ENCODE measurements around the gene ZNF385B.
"Not testable (repeated sequence)": the region's sequence is repeated elsewhere in the genome, so short reads cannot be mapped to it uniquely, and the experiment has no call there.

ZNF385B gene

DNA sequence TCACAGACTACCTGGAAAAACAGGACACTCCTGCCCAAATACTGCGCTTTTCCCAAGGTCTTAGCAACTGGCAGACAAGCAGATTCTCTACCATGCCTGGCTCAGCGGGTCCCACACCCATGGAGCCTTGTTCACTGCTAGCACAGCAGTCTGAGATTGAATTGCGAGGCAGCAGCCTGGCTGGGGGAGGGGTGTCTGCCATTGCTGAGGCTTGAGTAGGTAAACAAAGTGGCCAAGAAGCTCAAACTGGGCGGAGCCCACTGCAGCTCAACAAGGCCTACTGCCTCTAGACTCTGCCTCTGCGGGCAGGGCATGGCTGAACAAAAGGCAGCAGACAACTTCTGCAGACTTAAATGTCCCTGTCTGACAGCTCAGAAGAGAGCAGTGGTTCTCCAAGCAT lies 231.6 kb downstream of the ZNF385B start:
- not testable (repeated sequence) for DNase-seq (ENCODE audit: low spot score)

DNA sequence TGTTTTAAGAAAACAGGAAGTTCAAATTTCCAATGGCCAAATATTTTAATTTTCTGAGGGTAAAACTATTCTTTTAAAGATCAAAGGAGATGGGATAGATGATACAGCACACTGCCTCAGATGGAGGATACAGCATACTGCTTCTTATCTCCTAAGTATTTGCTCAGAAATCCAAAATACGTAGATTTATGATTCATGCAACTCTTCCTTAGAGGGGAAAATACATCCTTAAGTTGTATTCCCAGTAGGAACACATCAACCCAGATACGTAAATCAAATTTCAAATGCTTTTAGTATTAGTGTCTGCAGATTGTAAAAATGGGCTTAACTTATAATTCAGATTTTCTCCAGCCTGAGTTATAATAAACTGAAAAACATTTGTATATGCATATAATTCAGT lies 235.2 kb downstream of the ZNF385B start:
- no peak for DNase-seq (ENCODE audit: low spot score)

DNA sequence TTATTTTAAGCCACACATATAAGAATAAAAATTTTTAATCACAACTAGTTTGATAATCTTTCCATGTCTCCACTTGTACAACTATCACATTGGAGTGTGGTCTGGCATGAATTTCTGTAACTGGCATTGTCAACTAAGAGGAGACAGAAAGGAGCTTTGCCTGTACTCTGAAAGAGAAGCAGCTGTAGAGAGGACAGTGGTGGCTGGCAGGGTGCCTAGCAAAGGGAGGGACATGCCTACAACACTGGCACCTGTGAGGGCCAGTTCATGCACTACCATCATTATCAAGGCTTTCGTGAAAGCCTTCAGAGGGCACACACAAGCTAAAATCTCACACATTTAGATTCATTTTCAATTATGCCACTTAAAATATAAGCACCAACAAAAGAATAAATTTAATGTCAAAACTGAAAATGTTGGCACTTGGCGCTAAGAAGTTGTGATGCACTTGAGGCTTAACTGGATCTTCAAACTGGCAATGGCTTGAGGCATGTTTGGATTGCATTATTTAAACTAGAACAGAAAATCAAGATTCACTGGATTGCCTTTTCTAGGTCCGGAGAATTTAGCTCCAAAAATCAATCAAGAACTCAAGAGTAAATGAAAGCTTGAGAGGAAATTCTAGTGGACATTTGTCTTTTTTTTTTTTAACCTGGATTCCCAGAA lies 238.6 kb downstream of the ZNF385B start:
- no peak for DNase-seq (ENCODE audit: low spot score)

DNA sequence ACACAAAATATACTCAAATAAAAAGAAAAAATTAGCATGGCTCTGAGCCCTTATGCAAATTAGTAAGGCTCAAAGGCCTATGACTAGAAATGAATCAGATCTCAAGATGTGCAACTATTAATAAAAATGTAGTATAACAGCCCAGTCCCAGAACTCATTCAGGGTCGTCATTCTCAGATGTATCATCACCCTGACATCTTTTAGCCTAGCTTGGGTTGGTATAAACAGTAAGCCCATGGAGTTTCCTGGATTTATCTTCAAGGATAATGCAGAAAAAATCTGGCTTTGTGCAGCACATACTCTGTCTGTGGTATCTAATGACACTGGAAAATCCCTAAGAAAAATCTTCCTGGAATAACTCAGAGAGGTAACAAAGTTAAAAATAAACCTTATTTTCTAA lies 239.3 kb downstream of the ZNF385B start:
- DNase-seq (ENCODE audit: low spot score) = peak; percentile 6

DNA sequence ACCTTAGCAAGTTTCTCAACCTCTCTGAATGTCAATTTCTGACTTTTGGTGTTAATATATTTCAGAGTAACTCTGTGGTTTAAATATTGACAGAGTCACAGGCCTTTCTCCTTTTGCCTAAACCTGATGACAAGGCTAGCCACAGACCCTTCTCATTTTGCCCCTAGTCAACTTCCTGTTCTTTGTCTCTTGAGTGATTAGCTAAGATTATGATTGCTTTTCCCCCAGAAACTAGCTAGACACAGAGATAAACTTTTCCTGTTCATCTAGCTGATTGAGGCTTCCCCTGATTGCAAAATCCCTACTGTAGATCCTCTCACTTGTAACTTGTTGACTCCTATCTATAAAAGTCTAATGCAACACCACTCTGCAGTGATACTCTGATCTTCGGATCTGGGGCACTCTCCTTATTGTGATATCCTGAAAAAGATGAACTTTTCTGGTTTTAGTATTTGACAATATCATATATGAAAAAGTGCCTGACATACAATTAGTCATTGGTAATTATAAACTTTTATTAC lies 241.4 kb downstream of the ZNF385B start:
- no peak for DNase-seq (ENCODE audit: low spot score)

DNA sequence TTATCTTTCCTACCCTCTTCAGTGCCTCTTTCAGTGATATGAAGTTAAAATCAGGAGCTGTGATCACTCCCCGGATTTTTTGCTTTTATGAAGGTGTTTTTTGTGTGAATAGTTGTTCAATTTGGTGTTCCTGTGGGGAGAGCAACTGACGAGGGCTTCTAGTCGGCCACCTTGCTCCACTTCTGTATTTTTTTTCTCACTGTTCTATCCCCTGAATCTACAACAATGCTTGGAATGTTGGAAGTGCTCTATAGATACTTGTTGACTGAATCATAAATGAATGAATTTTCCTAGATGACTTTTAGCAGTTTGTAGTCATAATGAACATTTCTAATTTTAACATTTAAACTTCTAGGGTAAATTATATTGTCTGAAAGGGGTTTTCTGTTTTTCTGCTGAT lies 247.3 kb downstream of the ZNF385B start:
- DNase-seq (ENCODE audit: low spot score) = no peak

DNA sequence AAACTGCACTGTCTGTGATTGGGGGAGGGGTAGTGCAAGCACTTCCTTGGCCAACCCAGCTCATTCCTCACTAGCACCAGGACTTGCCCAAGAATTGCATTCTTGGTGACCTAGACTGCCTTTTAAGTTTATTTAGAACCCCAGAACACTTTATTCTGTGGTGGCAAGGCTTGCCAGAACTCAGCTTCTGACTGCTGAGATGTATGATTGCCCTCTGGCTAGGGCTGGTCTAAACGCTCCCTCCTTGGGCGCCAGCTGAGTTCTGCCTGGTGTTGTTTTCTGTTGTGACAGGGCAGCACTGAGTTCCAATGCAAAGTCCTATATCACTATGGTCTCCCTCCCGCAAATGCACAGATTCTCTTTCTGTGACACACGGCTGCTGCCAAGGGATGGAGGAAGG lies 247.7 kb downstream of the ZNF385B start:
- DNase-seq (ENCODE audit: low spot score) = no peak

DNA sequence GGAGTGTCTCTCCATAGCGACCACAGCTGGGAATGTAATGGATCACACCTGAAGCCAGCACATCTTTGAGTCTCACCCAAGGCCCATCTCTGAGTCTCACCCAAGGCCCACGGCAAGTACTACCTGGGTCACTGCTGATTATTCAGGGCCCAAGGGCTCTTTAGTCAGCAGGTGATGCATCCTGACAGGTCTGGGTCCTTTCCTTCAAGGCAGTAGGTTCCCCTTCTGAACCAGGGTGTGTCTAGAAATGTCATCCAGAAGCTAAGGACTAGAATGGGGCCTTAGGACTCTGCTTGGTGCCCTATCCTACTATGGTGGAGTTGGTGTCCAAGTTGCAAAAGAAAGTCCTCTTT lies 248.1 kb downstream of the ZNF385B start:
- DNase-seq (ENCODE audit: low spot score) = no peak

DNA sequence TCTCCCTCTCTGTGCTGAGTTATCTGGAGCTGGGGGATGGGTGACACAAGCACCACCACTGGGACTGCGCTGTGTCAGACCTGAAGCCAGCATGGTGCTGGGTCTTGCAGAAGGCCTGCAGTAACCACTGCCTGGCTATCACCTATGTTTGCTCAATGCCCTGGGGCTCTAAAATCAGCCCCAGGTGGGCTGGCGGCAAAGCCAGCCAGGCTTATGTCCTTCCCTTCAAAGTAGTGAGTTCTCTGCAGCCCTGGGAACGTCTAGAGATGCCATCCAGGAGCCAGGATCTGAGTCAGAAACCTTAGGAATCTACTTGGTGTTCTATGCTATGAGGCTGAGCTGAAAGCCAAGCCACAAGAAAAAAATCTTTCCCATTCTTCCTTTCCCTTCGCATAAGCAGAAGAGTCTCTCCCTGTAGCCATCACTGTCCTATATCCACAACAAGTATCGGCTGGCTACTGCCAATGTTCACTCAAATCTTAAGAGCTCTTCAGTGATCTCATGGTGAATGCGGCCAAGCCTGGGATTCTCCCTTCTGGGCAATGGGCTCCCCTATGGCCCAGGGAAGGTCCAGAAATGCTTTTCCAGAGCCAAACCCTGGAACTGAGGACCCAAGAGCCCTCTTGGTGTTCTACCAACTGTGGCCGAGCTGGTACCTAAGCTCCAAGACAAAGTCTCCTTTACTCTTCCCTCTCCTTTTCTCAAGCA lies 248.7 kb downstream of the ZNF385B start:
- DNase-seq (ENCODE audit: low spot score) = no peak

DNA sequence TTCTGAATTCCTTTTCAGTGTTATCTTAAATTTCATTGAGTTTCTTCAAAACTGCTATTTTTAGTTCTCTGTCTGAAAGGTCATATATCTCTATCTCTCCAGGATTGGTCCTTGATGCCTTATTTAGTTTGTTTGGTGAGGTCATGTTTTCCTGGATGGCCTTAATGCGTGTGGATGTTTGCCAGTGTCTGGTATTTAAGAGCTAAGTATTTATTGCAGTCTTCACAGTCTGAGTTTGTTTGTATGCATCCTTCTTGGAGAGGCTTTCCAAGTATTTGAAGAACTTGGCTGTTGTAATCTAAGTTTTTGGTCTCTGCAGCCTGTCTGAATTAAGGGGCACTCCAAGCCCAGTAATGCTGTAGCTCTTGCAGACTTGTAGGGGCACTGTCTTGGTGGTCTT lies 249.3 kb downstream of the ZNF385B start:
- no peak for DNase-seq (ENCODE audit: low spot score)

DNA sequence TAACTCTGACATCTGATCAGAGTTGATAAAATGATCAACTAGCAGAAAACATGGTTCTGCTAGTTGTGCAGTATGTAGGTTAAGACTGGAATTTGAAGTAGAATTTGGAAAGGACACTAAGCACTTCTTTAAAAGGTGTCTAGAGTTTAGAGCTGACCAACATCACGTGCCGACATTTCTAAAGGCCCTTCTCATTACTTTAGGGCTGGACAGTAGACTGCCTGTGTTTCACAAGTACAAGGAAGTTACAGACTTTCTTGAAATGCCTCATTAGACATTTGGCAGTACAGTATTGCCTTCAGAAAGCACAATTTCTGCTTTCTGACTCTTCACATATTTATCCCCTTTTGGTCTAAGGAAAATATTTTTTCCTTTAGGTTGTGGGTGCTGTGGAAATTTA lies 255.3 kb downstream of the ZNF385B start:
- DNase-seq (ENCODE audit: low spot score) = no peak

DNA sequence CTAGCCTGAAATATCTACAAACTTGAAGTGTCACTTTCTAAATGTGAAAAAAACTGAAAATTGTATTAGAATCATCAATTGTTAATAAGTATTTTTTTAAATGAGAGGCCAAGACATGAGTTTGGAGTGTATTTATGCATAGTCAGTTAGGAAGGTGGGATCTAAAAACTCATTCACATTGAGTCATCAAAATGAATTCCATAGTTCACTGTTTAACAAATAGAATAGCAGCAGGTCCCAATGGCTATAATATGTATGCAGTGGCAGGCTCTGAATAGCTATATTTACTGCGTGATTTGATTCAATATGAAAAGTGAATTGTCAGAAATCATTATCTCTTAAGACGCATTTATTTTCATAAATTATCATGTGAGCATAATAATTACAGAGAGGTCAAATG lies 256.1 kb downstream of the ZNF385B start:
- no peak for DNase-seq (ENCODE audit: low spot score)

DNA sequence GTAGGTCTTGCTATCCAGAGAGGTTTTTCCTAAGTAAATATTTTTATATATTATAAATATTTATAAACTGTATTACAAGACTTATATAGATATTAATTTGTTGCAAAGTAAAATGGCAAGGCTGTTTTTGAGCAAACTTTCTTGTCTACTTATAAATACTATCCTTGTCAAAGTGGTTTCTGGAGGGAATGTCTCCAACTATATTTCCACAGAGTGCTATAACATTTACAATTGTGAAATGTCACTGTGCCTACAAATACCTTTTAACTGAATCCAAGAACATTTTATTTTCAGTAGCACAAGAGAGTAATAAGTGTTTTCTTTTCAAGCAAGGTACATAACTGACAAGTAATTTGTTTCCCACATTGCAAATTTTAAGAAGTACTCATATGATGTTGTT lies 256.8 kb downstream of the ZNF385B start:
- DNase-seq (ENCODE audit: low spot score) = no peak

DNA sequence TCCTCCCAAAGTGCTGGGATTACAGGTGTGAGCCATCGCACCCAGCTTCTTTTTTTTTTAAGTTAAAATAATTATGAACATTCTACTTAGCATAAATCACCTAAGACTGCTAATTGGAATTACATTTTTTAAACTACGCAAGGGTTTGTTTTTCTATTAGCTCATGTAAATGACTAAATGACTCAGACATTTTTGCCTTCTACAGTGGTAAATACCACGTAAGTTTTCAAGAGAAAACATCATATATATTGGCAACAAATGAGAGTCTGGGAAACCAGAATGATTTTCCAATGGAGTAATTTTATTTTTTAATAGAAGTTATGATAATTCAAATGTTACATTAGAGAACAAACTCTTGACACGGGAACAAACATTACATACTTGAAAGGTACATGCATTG lies 259.0 kb downstream of the ZNF385B start:
- DNase-seq (ENCODE audit: low spot score) = no peak

DNA sequence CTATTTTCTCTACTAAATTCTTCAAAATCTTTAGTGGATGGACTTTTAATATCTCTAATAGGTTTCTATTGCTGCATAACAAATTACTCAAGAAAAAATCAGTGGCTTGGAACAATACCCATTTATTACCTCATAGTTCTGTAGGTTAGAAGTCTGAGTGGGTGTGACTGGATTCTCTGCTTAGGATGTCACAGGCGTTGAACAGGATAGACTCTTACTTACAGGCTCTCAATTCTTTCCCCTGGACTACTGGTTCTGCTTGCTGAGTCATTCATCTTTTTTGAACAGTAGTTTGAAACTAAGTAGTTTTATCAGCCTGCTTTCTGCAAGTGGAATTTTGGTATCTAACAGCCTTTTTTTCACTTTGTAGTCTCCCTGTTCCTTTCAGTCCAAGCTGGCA lies 265.4 kb downstream of the ZNF385B start:
- DNase-seq (ENCODE audit: low spot score) = peak; percentile 4

DNA sequence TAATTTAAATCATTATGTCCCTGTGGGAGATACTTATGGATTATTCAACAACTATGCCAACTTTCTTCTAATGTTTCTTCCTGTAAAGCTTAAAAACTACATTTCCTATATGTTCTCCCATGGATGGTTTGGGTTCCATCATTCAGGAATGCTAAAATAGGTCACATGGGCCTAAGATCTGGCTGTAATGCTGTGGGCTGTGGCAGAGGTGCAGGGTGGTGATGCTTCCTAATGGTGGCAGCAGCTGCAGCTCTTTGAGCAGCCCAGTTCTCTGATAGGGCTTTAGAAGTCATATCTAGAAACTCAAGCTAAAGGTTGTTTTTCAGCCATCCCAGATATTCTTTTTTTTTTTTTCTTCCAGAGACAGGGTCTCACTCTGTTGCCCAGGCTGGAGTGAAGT lies 266.1 kb downstream of the ZNF385B start:
- DNase-seq (ENCODE audit: low spot score) = peak; percentile 9

DNA sequence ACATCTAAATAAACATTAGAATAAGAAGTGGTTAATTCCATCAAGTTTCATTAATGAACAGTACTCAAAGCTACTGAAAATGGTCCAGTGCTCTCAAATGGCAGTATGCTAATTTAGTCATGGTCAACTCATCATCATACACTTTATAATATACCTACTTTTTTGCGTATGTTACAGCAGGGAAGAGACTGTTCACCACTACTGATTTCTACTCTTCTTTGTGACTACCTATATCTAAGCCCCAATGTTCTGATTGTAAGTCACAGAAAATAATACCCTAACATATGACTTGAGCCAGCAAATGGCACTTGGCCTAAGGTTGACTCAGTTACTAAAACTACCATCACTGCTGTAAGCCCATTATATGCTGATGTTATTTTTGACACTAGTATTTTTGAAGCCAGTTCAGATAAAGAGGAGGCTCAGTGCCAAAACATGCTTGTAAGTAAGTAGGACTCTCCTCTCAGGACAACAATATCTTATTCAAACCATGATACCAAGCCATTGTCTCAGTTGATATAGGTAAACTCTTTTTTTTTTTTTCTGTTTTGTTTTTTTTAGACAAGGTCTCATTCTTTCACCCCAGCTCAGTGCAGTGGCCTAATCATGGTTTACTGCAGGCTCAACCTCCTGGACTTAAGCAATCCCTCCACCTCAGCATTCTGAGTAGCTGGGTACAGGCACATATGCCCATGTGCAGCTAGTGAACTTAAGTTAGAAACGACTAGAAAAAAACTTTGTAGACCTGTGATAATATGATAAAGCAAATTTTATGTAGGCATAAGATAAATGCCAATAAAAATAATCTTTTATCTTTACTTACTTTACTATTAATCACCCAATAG lies 266.9 kb downstream of the ZNF385B start:
- DNase-seq (ENCODE audit: low spot score) = no peak

DNA sequence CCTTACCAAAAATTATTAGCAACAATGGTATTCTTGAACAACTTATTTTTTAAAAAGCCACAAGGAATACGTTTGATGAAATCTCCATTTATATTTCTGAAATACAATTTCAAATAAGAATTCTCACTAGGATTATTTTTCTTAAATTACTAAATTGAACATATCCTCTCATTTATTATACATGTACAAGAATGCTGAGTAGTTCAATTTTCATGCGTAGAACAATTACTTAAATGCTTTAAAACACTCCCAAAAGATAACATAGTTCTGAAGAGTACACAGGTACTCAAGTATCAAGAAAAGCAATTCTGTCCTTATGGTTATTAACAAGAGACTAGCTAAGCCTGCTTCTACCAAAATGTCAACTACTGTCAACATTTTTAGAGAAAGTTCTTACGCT lies 268.1 kb downstream of the ZNF385B start:
- no peak for DNase-seq (ENCODE audit: low spot score)

DNA sequence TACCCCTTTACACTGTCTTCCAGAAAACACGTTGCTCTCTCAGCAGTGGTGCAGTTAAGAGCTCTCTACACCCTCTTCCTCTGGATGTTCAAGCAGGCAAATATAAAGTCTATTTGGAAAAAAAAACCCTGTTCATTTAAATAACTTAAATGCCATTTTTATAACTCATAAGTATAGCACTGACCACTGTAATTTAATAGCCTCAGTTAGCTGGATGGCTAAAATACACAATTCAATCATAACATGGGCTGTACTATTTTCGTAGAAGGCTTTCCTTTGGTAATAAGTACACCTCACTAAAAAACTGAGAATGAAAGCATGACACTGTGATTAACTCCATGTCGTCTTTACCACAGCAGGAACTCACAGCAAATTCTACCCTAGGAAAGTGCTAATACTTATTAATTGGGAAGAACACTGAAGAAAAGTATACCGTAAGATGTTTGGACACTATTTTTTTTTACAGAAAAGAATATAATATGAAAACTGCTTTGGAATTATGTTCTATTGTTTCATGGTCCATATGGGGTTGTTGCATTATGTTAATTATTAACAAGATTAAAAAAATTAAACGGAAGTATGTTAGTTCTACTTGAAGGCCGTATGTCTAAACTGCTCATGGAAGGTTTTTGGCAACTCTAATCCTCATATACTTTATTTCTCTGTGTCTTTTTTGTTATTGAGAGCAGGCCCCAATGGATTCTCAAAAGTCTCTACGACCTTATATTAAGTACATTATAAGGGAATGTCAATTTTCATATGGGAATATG lies 269.1 kb downstream of the ZNF385B start:
- DNase-seq (ENCODE audit: low spot score) = no peak

DNA sequence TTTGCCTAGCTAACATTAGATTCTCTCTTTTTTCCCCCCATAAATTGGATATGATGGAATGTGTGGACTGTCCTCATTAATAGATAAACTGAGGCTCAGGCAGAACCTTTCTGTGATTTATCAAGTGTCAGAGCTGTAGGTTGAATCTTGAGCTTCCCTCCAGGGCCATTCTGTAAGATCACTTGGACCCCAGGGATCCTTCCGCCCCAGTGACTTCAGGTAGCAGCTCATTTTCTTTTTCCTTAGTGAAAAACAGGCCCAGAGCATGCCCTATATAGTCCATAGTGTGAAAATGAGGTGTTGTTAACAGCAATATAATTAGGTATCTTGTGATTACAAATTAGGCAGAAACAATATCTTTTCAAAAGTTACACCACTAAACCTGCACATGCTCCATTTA lies 269.7 kb downstream of the ZNF385B start:
- DNase-seq (ENCODE audit: low spot score) = no peak

DNA sequence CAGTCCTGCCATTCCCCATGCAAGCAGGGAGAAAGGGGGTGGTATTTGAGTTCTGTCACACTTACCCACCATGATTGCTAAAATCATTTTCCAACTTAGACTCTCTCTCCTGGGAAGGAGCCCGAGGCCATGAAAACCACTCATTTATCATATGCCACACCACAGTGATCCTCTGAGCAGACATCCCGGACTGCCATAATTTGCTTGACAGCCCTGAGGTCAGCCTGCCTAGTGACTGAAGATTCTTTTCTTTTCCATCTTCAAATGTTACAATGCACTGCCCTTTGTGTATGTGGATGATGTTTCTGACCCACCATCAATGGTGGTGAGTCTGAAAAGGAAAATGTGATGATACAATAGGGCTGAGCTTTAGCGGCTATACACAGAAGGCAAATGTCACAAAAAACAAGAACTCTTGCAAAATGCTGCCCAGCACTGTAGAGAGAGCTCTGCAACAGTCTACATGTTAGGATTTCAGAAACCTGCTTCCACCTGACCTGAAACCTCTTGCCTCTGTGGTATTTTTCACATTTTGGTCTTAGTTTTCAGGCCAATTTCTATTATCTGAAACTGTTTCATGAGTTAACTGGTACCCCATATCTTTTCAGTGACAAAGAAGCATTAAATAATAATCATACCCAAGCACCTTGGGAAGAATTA lies 272.8 kb downstream of the ZNF385B start:
- DNase-seq (ENCODE audit: low spot score) = no peak

DNA sequence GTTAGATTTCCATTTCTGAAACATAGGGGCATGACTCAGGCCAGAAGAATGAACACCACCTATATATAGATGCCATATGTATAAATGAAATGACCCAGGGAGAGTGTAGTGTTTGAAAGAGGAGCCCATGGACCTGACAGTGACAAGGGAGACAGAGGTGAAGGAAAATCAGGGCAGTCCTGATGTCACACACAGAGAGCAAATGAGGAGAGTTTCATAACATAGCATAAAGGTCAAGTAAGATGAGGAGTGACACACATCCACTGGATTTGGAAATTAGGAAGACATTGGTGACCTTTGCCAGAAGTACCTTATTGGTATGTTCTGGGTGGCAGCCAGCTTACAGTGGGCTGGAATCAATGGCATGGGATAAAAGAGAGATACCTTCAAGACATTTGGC lies 276.7 kb downstream of the ZNF385B start:
- DNase-seq (ENCODE audit: low spot score) = no peak
